Endothelial cell of umbilical vein (primary cell): ENCODE results near the gene RAB14. TPM values are rescaled to one million over a fixed set of nuclear protein-coding genes. Genes with fewer than 3 reads are reported as not detected.

Source experiments
- BruUV-seq: library from RNA; stranded (reverse); fragments of 400-500 nt; replicated peaks from 2 replicates; lab custom pipeline; 2021; lab: Mats Ljungman, UMichigan
- CTCF ChIA-PET: fragments of 300-600, 350-600 bp; sonication (Branson Sonifier 250); formaldehyde crosslinking; loops from one replicate; lab custom pipeline; 2021; ENCODE audit warnings: antibody characterized with exemption, inconsistent platforms; lab: Charles Lee
- POLR2A ChIA-PET: fragments of 300-600, 350-600 bp; sonication (Branson Sonifier 250); formaldehyde crosslinking; loops from one replicate; lab custom pipeline; 2021; ENCODE audit warnings: antibody characterized with exemption, inconsistent platforms; lab: Charles Lee
- DNase-seq: peaks from one replicate; pipeline ENCODE4 v3.0.0-alpha.2; 2011; ENCODE audit warnings: low read depth, low spot score
- FAIRE-seq: peaks from 2 replicates; lab custom pipeline; 2011; peaks lifted over from hg19 to GRCh38; lab: Jason Lieb, UNC
- H2AFZ ChIP-seq: 2 replicates; pipeline ENCODE4 v1.6.0; 2012; ENCODE audit warnings: low read depth, low read length, control low read depth, inconsistent platforms
- H3K27ac ChIP-seq: 2 replicates; pipeline ENCODE4 v1.5.1; 2011; ENCODE audit warnings: low read depth, mild to moderate bottlenecking, control low read depth, low read length, moderate library complexity; ENCODE audit not compliant: insufficient read depth
- H3K27me3 ChIP-seq, 2 experiments: 2 replicates each; pipeline versions ENCODE4 v1.6.0 to v1.6.1; 2011; ENCODE audit warnings: low read length in 2 of 2, mixed read lengths in 1 of 2; ENCODE audit not compliant: control insufficient read depth in 2 of 2, insufficient read depth in 2 of 2
- H3K36me3 ChIP-seq, 2 experiments: 2 replicates in 1 of 2; 3 replicates in 1 of 2; pipeline ENCODE4 v1.5.1; 2011; ENCODE audit warnings: low read length in 2 of 2, mild to moderate bottlenecking in 1 of 2, moderate library complexity in 1 of 2; ENCODE audit not compliant: control insufficient read depth in 2 of 2, insufficient read depth in 2 of 2; ENCODE audit errors: extremely low read depth in 1 of 2
- H3K4me1 ChIP-seq: 3 replicates; pipeline ENCODE4 v1.5.1; 2011; ENCODE audit warnings: mild to moderate bottlenecking, low read length; ENCODE audit not compliant: control insufficient read depth, insufficient read depth; ENCODE audit errors: extremely low read depth
- H3K4me2 ChIP-seq: 2 replicates; pipeline ENCODE4 v1.6.1; 2011; ENCODE audit warnings: low read length, control low read depth, mixed read lengths; ENCODE audit not compliant: insufficient read depth
- H3K4me3 ChIP-seq, 3 experiments: fragments of 200-600 bp in 1 of 3; sonication (generic), shearing (Covaris generic) in 1 of 3; replicated peaks in 1 of 3; 2 replicates each; pipeline ENCODE4 v1.5.1; 2011 to 2016; ENCODE audit warnings: control low read depth in 3 of 3, low read length in 3 of 3, mild to moderate bottlenecking in 2 of 3, inconsistent platforms in 1 of 3, low read depth in 1 of 3, moderate library complexity in 1 of 3; ENCODE audit not compliant: insufficient read depth in 1 of 3
- H3K79me2 ChIP-seq: 2 replicates; pipeline ENCODE4 v1.6.0; 2012; ENCODE audit warnings: low read length, inconsistent platforms; ENCODE audit not compliant: control insufficient read depth, insufficient read depth
- H3K9ac ChIP-seq: replicated peaks from 2 replicates; pipeline ENCODE3; 2011; ENCODE audit warnings: low read length, control low read depth; ENCODE audit not compliant: insufficient read depth; ENCODE audit errors: extremely low read depth
- H3K9me1 ChIP-seq: replicated peaks from 3 replicates; pipeline ENCODE4 v1.6.0; 2011; ENCODE audit warnings: mild to moderate bottlenecking, low read length; ENCODE audit not compliant: control insufficient read depth, insufficient read depth; ENCODE audit errors: extremely low read depth
- H3K9me3 ChIP-seq: replicated peaks from 2 replicates; pipeline ENCODE4 v1.5.1; 2012; ENCODE audit warnings: low read length, inconsistent platforms; ENCODE audit not compliant: control insufficient read depth, insufficient read depth
- H4K20me1 ChIP-seq: replicated peaks from 2 replicates; pipeline ENCODE3; 2011; ENCODE audit warnings: mild to moderate bottlenecking, low read length; ENCODE audit not compliant: control insufficient read depth, insufficient read depth; ENCODE audit errors: extremely low read depth
- EZH2 ChIP-seq: IDR thresholded peaks from 2 replicates; pipeline ENCODE4 v1.6.1; 2012; ENCODE audit warnings: borderline replicate concordance, low read depth, mild to moderate bottlenecking, moderate library complexity, low read length, inconsistent platforms; ENCODE audit not compliant: severe bottlenecking
- FOS ChIP-seq: IDR thresholded peaks from 2 replicates; pipeline ENCODE4 v1.6.1; 2011; ENCODE audit warnings: mild to moderate bottlenecking, low read length, moderate library complexity, borderline replicate concordance; ENCODE audit not compliant: insufficient read depth
- GATA2 ChIP-seq: IDR thresholded peaks from 2 replicates; pipeline ENCODE4 v1.7.0; 2011; ENCODE audit warnings: low read depth, mild to moderate bottlenecking, moderate library complexity, mixed read lengths, low read length; ENCODE audit not compliant: insufficient read length, insufficient read depth
- JUN ChIP-seq: IDR thresholded peaks from 2 replicates; pipeline ENCODE4 v1.6.1; 2011; ENCODE audit warnings: borderline replicate concordance, low read depth; ENCODE audit not compliant: insufficient read length, insufficient read depth
- MYC ChIP-seq: IDR thresholded peaks from one replicate; pipeline ENCODE4 v1.6.1; 2011; ENCODE audit warnings: mild to moderate bottlenecking, low read depth, low read length
- POLR2A ChIP-seq: IDR thresholded peaks from 2 replicates; pipeline ENCODE4 v1.6.1; 2012; ENCODE audit warnings: low read depth, mild to moderate bottlenecking, control low read depth, low read length
- POLR2AphosphoS5 ChIP-seq: IDR thresholded peaks from 2 replicates; pipeline ENCODE4 v1.6.1; 2012; ENCODE audit warnings: low read depth, mild to moderate bottlenecking, control low read depth, low read length, moderate library complexity; ENCODE audit not compliant: insufficient read depth
- dilution Hi-C: fragments of 300-500 bp; cut with MboI; formaldehyde crosslinking; loops from one replicate; pipeline ENCODE4 v1.15.0; 2019; ENCODE audit warnings: low sequenced_read_pairs; ENCODE audit not compliant: extremely low pct_ligation_motif_present
- intact Hi-C: fragments of 100-400 bp; cut with micrococcal nuclease; formaldehyde crosslinking; loops from one replicate; pipeline ENCODE4 v1.10.0; 2022
- polyA plus RNA-seq, 4 experiments: library from polyadenylated mRNA; depleted of rRNA in 3 of 4; stranded (reverse) in 3 of 4; unstranded in 1 of 4; fragments of >200 nt; gene quantifications; 2 replicates each; pipeline versions ENCODE4 v1.2.1 to v1.2.3, GENCODE V29; 2011 to 2012; ENCODE audit warnings: missing spikeins in 1 of 4
- total RNA-seq: library from RNA; stranded (reverse); gene quantifications from 2 replicates; pipeline ENCODE4 v1.2.3, GENCODE V29; 2021
- TF ChIP-seq, protein P1 (sequence below), 2 donors: IDR thresholded peaks; 1 replicate in 1 of 2; 2 replicates in 1 of 2; pipeline ENCODE4 v1.5.1; 2011; ENCODE audit warnings: low read length in 2 of 2, mild to moderate bottlenecking in 2 of 2, moderate library complexity in 2 of 2, control low read depth in 1 of 2, inconsistent platforms in 1 of 2, low read depth in 1 of 2; ENCODE audit not compliant: insufficient read depth in 1 of 2; ENCODE audit errors: extremely low read depth in 1 of 2
- TF ChIP-seq, protein P2 (sequence below): IDR thresholded peaks from 2 replicates; pipeline ENCODE4 v1.6.1; 2011; ENCODE audit not compliant: insufficient read depth, insufficient read length

RAB14 gene
- total and polyA plus RNA-seq, 2 donors (not counting 3 experiments of a cell fraction or from before 2014, with no cell fraction given) = 18.9 to 79.3 TPM

DNA sequence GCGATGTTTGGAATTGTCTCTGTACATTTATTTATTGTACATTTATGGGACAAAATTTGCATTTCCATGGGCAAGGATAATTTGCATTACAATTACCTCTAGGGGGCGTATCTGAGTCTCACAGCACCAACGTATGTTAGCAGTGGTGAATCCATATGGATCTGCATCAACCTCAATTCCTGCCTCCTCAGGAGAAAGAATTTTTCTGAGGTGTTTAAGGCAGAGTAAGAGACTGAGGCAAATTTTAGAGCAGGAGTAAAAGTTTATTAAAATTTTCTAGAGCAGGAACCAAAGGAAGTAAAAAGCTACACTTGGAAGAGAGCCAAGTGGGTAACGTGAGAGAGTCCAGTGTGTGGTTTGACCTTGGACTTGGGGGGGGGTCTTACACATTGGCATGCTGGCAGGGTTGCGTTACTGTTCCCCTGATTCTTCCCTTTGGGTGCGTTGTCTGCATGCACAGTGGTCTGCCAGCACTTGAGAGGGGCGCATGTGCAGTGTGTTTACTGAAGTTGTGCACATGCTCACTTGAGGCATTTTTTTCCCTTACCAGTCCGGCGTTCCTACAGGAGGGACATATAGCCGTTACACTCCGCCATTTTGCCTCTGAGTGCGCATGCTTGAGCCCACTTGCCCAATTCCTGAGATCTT lies 21.0 kb upstream of the RAB14 start:
- CTCF ChIA-PET = interaction anchor here (0.6 to 2.8 kb wide), 18 partner anchors 9 to 179 kb away, joined by 3 to 23 read pairs (median 4); partner anchors contain the start of gene GSN
- intact Hi-C loops (loop anchor here (1.0 kb wide), 1 partner anchor 56 kb away; no protein-coding TSS in a partner anchor), dilution Hi-C loops (no loop called here)
- H3K79me2 ChIP-seq = no peaks in the 10 kb centered on the region
- no peak overlapping the region for H3K9ac ChIP-seq
- no peaks in the 10 kb centered on the region for H3K27me3 ChIP-seq
- no peaks in the 10 kb centered on the region for H4K20me1 ChIP-seq
- no peak overlapping the region for H3K4me3 ChIP-seq
- BruUV-seq = no TSS peak
- no peaks in the 10 kb centered on the region for H3K9me3 ChIP-seq
- FAIRE-seq = peak; percentile 91
- peak; percentile 54 for DNase-seq
- H3K27ac ChIP-seq = no peak overlapping the region
- H3K4me2 ChIP-seq = no peak overlapping the region
- TF ChIP-seq, protein P1, sequence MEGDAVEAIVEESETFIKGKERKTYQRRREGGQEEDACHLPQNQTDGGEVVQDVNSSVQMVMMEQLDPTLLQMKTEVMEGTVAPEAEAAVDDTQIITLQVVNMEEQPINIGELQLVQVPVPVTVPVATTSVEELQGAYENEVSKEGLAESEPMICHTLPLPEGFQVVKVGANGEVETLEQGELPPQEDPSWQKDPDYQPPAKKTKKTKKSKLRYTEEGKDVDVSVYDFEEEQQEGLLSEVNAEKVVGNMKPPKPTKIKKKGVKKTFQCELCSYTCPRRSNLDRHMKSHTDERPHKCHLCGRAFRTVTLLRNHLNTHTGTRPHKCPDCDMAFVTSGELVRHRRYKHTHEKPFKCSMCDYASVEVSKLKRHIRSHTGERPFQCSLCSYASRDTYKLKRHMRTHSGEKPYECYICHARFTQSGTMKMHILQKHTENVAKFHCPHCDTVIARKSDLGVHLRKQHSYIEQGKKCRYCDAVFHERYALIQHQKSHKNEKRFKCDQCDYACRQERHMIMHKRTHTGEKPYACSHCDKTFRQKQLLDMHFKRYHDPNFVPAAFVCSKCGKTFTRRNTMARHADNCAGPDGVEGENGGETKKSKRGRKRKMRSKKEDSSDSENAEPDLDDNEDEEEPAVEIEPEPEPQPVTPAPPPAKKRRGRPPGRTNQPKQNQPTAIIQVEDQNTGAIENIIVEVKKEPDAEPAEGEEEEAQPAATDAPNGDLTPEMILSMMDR (IDR thresholded peaks at IDR 0.05; ENCODE audit: extremely low read depth in 1 of 2, insufficient read depth in 1 of 2, low read depth in 1 of 2, low read length in 2 of 2) = peak; percentile 59 to 66
- TF ChIP-seq EZH2 = no peak
- POLR2A ChIA-PET = no interaction called here
- no peaks in the 10 kb centered on the region for H3K9me1 ChIP-seq
- no peaks in the 10 kb centered on the region for H3K36me3 ChIP-seq
- H2AFZ ChIP-seq = no peak overlapping the region
- H3K4me1 ChIP-seq = peaks cover 5% of the 10 kb centered on the region

DNA sequence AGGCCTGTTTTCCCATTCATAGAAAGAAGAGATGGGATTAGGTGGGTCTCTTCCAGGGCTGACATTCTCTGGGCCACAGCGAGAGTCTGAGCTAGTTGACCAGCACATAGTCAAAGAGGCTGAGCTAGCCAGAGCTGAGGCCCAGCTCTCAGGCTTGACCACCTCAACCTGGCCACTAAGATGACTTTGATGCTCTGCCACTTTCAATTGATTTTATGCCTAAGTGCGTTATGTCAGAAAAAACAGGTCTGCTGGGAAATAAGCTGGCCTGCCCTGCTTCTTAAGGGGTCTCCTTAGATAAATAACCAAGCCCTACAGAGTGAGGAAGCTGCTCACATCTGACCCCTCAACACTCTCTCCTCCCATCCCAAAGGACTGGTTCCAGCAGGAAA lies 20.0 kb upstream of the RAB14 start:
- H3K27me3 ChIP-seq = no peaks in the 10 kb centered on the region
- H3K9me3 ChIP-seq = no peaks in the 10 kb centered on the region
- FAIRE-seq (no peak), DNase-seq (no peak)
- H3K79me2 ChIP-seq = no peaks in the 10 kb centered on the region
- CTCF ChIA-PET = interaction anchor here (0.7 to 2.7 kb wide), 2 partner anchors 40 to 98 kb away, joined by 3 to 16 read pairs; no protein-coding TSS in a partner anchor
- no peak overlapping the region for H3K9ac ChIP-seq
- POLR2A ChIA-PET = no interaction called here
- no peak overlapping the region for H3K4me3 ChIP-seq
- H3K36me3 ChIP-seq = no peaks in the 10 kb centered on the region
- dilution Hi-C loops = no loop called here
- H3K4me2 ChIP-seq = no peak overlapping the region
- intact Hi-C loops = loop anchor here (1.0 kb wide), 1 partner anchor 57 kb away; no protein-coding TSS in a partner anchor
- no peak overlapping the region for H2AFZ ChIP-seq
- H3K4me1 ChIP-seq = peaks cover 5% of the 10 kb centered on the region
- no peaks in the 10 kb centered on the region for H4K20me1 ChIP-seq
- no TSS peak for BruUV-seq
- no peak overlapping the region for H3K27ac ChIP-seq
- no peak for TF ChIP-seq JUN
- no peak for TF ChIP-seq FOS
- no peak for TF ChIP-seq GATA2
- TF ChIP-seq, protein P1 (IDR thresholded peaks at IDR 0.05; ENCODE audit: extremely low read depth in 1 of 2, insufficient read depth in 1 of 2, low read depth in 1 of 2, low read length in 2 of 2) = no peak
- TF ChIP-seq POLR2AphosphoS5 = no peak
- TF ChIP-seq MYC = no peak
- TF ChIP-seq EZH2 = no peak
- TF ChIP-seq, protein P2, sequence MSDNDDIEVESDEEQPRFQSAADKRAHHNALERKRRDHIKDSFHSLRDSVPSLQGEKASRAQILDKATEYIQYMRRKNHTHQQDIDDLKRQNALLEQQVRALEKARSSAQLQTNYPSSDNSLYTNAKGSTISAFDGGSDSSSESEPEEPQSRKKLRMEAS = no peak
- no peak for TF ChIP-seq POLR2A
- no peaks in the 10 kb centered on the region for H3K9me1 ChIP-seq
